Stimulated activated CD4-positive, alpha-beta T cell treated with anti-CD3 and anti-CD28 coated beads, Interleukin-1b, Interleukin-23, amount 100 ng/mL, for 4 hours (primary cell): Measurements from ENCODE around the gene FAM240A.

ENCODE experiments used
- DNase-seq, 2 donors: peaks; one replicate each; pipeline ENCODE4 v3.0.0-alpha.2; 2020; ENCODE audit warnings: low read depth in 2 of 2

FAM240A gene

GRCh38 chr3:46674031-46674845, 61.9 kb downstream of the FAM240A start:
- no peak for DNase-seq

- no peak for DNase-seq
Measured at GRCh38 chr3:46675426-46675825, 63.1 kb downstream of the FAM240A start.
